Calu3 (cell line): ENCODE results near the gene SPTBN1. TPM values are rescaled to one million over a fixed set of nuclear protein-coding genes. Genes with fewer than 3 reads are reported as not detected.
A peak's percentile ranks its signal among the peaks of the same experiment; 100 is the strongest.

Source experiments
- BruUV-seq: library from RNA; stranded (reverse); fragments of 400-500 nt; replicated peaks from 2 replicates; lab custom pipeline; 2021; lab: Mats Ljungman, UMichigan
- CTCF ChIA-PET: fragments of 300-600 bp; sonication (Branson Sonifier 250); formaldehyde crosslinking; loops from one replicate; lab custom pipeline; 2022; ENCODE audit warnings: antibody characterized with exemption; lab: Charles Lee
- DNase-seq: peaks from one replicate; pipeline ENCODE4 v3.0.0; 2022
- H3K27ac Mint-ChIP-seq: one replicate; pipeline ENCODE4 v1.8.0; 2022; ENCODE audit warnings: mixed read lengths; ENCODE audit not compliant: unreplicated experiment
- H3K27me3 Mint-ChIP-seq: one replicate; pipeline ENCODE4 v1.8.0; 2022; ENCODE audit warnings: mixed read lengths; ENCODE audit not compliant: unreplicated experiment
- H3K36me3 Mint-ChIP-seq: one replicate; pipeline ENCODE4 v1.8.0; 2022; ENCODE audit warnings: mild to moderate bottlenecking, moderate library complexity, mixed read lengths; ENCODE audit not compliant: insufficient read depth, unreplicated experiment
- H3K4me1 Mint-ChIP-seq: one replicate; pipeline ENCODE4 v1.8.0; 2022; ENCODE audit warnings: mild to moderate bottlenecking, low read depth, mixed read lengths; ENCODE audit not compliant: unreplicated experiment
- H3K4me3 Mint-ChIP-seq: one replicate; pipeline ENCODE4 v1.8.0; 2022; ENCODE audit warnings: mild to moderate bottlenecking, low read depth, moderate library complexity, mixed read lengths; ENCODE audit not compliant: unreplicated experiment
- H3K9me3 Mint-ChIP-seq: one replicate; pipeline ENCODE4 v1.8.0; 2022; ENCODE audit warnings: low read depth, mixed read lengths; ENCODE audit not compliant: unreplicated experiment
- intact Hi-C: fragments of 100-400 bp; cut with micrococcal nuclease; formaldehyde crosslinking; loops from one replicate; pipeline ENCODE4 v1.10.0; 2022; ENCODE audit not compliant: unreplicated experiment
- total RNA-seq: library from RNA; stranded (reverse); gene quantifications from 2 replicates; pipeline ENCODE4 v1.2.3, GENCODE V29; 2022
- TF ChIP-seq, protein P1 (sequence below): fragments of 200-600 bp; IDR thresholded peaks from one replicate; pipeline ENCODE4 v1.8.0; 2022; ENCODE audit warnings: antibody characterized with exemption; ENCODE audit not compliant: unreplicated experiment

The SPTBN1 gene
- total RNA-seq, 1 experiment from 2014 or later = 611 TPM

- no peaks in the 10 kb centered on the region for H3K27me3 Mint-ChIP-seq
- no peak overlapping the region for H3K4me3 Mint-ChIP-seq
- no TSS peak for BruUV-seq
- H3K27ac Mint-ChIP-seq = no peak overlapping the region
- no peaks in the 10 kb centered on the region for H3K4me1 Mint-ChIP-seq
- TF ChIP-seq, protein P1, sequence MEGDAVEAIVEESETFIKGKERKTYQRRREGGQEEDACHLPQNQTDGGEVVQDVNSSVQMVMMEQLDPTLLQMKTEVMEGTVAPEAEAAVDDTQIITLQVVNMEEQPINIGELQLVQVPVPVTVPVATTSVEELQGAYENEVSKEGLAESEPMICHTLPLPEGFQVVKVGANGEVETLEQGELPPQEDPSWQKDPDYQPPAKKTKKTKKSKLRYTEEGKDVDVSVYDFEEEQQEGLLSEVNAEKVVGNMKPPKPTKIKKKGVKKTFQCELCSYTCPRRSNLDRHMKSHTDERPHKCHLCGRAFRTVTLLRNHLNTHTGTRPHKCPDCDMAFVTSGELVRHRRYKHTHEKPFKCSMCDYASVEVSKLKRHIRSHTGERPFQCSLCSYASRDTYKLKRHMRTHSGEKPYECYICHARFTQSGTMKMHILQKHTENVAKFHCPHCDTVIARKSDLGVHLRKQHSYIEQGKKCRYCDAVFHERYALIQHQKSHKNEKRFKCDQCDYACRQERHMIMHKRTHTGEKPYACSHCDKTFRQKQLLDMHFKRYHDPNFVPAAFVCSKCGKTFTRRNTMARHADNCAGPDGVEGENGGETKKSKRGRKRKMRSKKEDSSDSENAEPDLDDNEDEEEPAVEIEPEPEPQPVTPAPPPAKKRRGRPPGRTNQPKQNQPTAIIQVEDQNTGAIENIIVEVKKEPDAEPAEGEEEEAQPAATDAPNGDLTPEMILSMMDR = no peak
- CTCF ChIA-PET = no interaction called here
- no peak for DNase-seq
- intact Hi-C loops = loop anchor here (5.0 kb wide), 2 partner anchors 32 to 522 kb away; no protein-coding TSS in a partner anchor
- H3K36me3 Mint-ChIP-seq = no peaks in the 10 kb centered on the region
- H3K9me3 Mint-ChIP-seq = peaks cover 3% of the 10 kb centered on the region
Observed at GRCh38 chr2:54699665-54700064, 243.5 kb downstream of the SPTBN1 start.

DNA sequence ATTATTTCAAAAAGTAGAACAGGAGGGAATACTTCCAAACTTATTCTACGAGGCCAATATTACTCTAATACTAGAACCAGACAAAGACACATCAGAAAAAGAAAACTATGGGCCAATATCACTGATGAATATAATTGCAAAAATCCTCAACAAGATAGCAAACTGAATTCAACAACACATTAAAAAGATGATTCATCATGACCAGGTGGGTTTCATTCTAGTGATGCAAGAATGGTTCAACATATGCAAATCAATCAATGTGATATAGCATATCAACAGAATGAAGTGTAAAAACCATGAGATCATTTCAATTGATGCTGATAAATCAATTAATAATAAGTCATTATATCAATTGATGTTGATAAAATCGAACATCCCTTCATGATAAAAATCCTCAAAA, 244.9 kb downstream of the SPTBN1 start:
- H3K27me3 Mint-ChIP-seq = no peaks in the 10 kb centered on the region
- CTCF ChIA-PET = no interaction called here
- TF ChIP-seq, protein P1 = no peak
- H3K36me3 Mint-ChIP-seq = no peaks in the 10 kb centered on the region
- no TSS peak for BruUV-seq
- intact Hi-C loops = loop anchor here (5.0 kb wide), 2 partner anchors 34 to 524 kb away; no protein-coding TSS in a partner anchor
- no peak for DNase-seq
- H3K4me1 Mint-ChIP-seq = no peaks in the 10 kb centered on the region
- no peak overlapping the region for H3K4me3 Mint-ChIP-seq
- peaks cover 3% of the 10 kb centered on the region for H3K9me3 Mint-ChIP-seq
- H3K27ac Mint-ChIP-seq = no peak overlapping the region

GRCh38 chr2:54704238-54704637, 248.1 kb downstream of the SPTBN1 start:
- H3K4me3 Mint-ChIP-seq = no peak overlapping the region
- BruUV-seq = no TSS peak
- H3K9me3 Mint-ChIP-seq = no peaks in the 10 kb centered on the region
- H3K4me1 Mint-ChIP-seq = no peaks in the 10 kb centered on the region
- DNase-seq = no peak
- intact Hi-C loops = loop anchor here (1.0 to 5.0 kb wide), 6 partner anchors 37 to 597 kb away; partner anchors contain the start of gene ACYP2
- H3K27me3 Mint-ChIP-seq = no peaks in the 10 kb centered on the region
- no peak overlapping the region for H3K27ac Mint-ChIP-seq
- TF ChIP-seq, protein P1 = no peak
- H3K36me3 Mint-ChIP-seq = peaks cover 7% of the 10 kb centered on the region
- CTCF ChIA-PET = interaction anchor here (0.6 to 1.9 kb wide), 17 partner anchors 13 to 735 kb away, joined by 3 to 23 read pairs (median 4); no protein-coding TSS in a partner anchor

- Mint-ChIP-seq H3K27ac (no peak overlapping the region), H3K4me1 (no peaks in the 10 kb centered on the region), H3K4me3 (no peak overlapping the region), H3K9me3 (no peaks in the 10 kb centered on the region), H3K36me3 (peaks cover 9% of the 10 kb centered on the region), H3K27me3 (peaks cover 3% of the 10 kb centered on the region)
- intact Hi-C loops = loop anchor here (1.0 to 5.0 kb wide), 6 partner anchors 38 to 598 kb away; partner anchors contain the start of gene ACYP2
- no TSS peak for BruUV-seq
- TF ChIP-seq, protein P1 = peak; percentile 30
- no peak for DNase-seq
- CTCF ChIA-PET = interaction anchor here (0.6 to 1.9 kb wide), 18 partner anchors 13 to 735 kb away, joined by 3 to 23 read pairs (median 4); no protein-coding TSS in a partner anchor
Observed at GRCh38 chr2:54704688-54705605, 248.8 kb downstream of the SPTBN1 start.
